K562 (cell line): ENCODE data around the gene MYO1E.

Experiments used
- BCL6 ChIP-seq: fragments of 250-450 bp; sonication (Bioruptor Pico); IDR thresholded peaks from 2 replicates; pipeline ENCODE4 v1.4.0; 2020
- POLR2AphosphoS5 ChIP-seq: IDR thresholded peaks from 2 replicates; pipeline ENCODE4 v1.6.1; 2011; ENCODE audit warnings: mild to moderate bottlenecking, low read depth, low read length, moderate library complexity; ENCODE audit not compliant: control insufficient read depth, insufficient read depth
- SMC3 ChIP-seq: conservative IDR thresholded peaks from 2 replicates; pipeline ENCODE4 v1.6.1; 2011; ENCODE audit warnings: low read depth, low read length, improper control_type of control experiment; ENCODE audit not compliant: insufficient read depth
- XRCC5 ChIP-seq: fragments of 200-400 bp; formaldehyde crosslinking; IDR thresholded peaks from 2 replicates; pipeline ENCODE4 v1.6.1; 2017; ENCODE audit warnings: low read depth, mild to moderate bottlenecking, low read length
- TF ChIP-seq, protein P1 (sequence below), 3 experiments: IDR thresholded peaks in 2 of 3; conservative IDR thresholded peaks in 1 of 3; 2 replicates each; pipeline ENCODE4 v1.5.1; 2011 to 2012; ENCODE audit warnings: low read length in 3 of 3, mild to moderate bottlenecking in 3 of 3, control low read depth in 2 of 3, improper control_type of control experiment in 1 of 3, inconsistent platforms in 1 of 3, low read depth in 1 of 3, mixed read lengths in 1 of 3, moderate library complexity in 1 of 3; ENCODE audit not compliant: insufficient read depth in 2 of 3

DNA sequence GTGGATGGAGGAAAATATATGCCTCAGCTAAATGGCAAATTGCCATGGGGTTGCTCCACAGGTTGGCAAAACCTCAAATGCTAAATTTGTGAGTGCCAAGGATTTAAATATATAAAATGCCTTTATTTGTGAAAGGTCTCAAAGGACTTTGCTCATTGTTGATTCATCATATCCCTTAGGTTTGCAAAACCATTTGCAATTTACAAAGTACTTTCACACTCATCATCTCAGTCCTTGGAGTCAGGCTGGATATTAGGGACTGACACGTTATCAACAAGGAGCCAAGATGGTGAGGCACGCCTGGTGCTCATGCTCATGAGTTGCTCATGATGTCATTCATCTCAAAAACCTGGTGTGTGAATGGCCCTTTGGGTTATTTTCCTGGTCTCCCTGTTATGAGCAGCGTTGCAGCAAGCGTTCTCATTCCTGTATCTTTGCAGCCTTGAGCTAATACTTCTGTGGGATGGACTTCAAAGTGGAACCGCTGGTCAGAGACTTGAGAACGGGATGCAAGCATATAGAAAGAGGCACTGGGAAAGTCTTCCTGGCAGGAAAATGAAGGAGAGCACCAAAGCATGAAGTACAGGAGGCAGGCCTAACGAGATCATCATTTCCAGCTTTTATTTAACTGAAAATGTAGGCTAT is 66.0 kb downstream of the MYO1E start:
- TF ChIP-seq, protein P1, sequence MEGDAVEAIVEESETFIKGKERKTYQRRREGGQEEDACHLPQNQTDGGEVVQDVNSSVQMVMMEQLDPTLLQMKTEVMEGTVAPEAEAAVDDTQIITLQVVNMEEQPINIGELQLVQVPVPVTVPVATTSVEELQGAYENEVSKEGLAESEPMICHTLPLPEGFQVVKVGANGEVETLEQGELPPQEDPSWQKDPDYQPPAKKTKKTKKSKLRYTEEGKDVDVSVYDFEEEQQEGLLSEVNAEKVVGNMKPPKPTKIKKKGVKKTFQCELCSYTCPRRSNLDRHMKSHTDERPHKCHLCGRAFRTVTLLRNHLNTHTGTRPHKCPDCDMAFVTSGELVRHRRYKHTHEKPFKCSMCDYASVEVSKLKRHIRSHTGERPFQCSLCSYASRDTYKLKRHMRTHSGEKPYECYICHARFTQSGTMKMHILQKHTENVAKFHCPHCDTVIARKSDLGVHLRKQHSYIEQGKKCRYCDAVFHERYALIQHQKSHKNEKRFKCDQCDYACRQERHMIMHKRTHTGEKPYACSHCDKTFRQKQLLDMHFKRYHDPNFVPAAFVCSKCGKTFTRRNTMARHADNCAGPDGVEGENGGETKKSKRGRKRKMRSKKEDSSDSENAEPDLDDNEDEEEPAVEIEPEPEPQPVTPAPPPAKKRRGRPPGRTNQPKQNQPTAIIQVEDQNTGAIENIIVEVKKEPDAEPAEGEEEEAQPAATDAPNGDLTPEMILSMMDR (IDR thresholded peaks at IDR 0.05 in 2 of 3, conservative IDR thresholded peaks at IDR 0.05 in 1 of 3; ENCODE audit: insufficient read depth in 2 of 3, low read depth in 1 of 3, low read length in 3 of 3), result no peak
- no peak for TF ChIP-seq SMC3
- TF ChIP-seq POLR2AphosphoS5, result no peak
- TF ChIP-seq XRCC5, result no peak
- TF ChIP-seq BCL6, result no peak
